Suprapubic skin (tissue), 4 donors: ENCODE results near the gene LGI1.

ENCODE experiments used
- EP300 ChIP-seq: sonication (generic); formaldehyde crosslinking; IDR thresholded peaks from one replicate; pipeline ENCODE4 v1.6.1; 2017; ENCODE audit warnings: antibody characterized with exemption
- POLR2A ChIP-seq, 2 donors: fragments of 450-650 bp; IDR thresholded peaks; one replicate each; pipeline ENCODE4 v1.6.1; 2017; ENCODE audit warnings: antibody characterized with exemption in 2 of 2, mild to moderate bottlenecking in 2 of 2, moderate library complexity in 2 of 2
- POLR2AphosphoS5 ChIP-seq, 3 donors: sonication (generic); formaldehyde crosslinking; IDR thresholded peaks; one replicate each; pipeline ENCODE4 v1.6.1; 2017; ENCODE audit warnings: antibody characterized with exemption in 3 of 3
- TF ChIP-seq, protein P1 (sequence below), 2 donors: fragments of 200-600 bp in 1 of 2; fragments of 450-650 bp in 1 of 2; sonication (generic) in 1 of 2; IDR thresholded peaks; one replicate each; pipeline ENCODE4 v1.5.1; 2016 to 2019; ENCODE audit warnings: antibody characterized with exemption in 2 of 2, mild to moderate bottlenecking in 1 of 2, moderate library complexity in 1 of 2

DNA sequence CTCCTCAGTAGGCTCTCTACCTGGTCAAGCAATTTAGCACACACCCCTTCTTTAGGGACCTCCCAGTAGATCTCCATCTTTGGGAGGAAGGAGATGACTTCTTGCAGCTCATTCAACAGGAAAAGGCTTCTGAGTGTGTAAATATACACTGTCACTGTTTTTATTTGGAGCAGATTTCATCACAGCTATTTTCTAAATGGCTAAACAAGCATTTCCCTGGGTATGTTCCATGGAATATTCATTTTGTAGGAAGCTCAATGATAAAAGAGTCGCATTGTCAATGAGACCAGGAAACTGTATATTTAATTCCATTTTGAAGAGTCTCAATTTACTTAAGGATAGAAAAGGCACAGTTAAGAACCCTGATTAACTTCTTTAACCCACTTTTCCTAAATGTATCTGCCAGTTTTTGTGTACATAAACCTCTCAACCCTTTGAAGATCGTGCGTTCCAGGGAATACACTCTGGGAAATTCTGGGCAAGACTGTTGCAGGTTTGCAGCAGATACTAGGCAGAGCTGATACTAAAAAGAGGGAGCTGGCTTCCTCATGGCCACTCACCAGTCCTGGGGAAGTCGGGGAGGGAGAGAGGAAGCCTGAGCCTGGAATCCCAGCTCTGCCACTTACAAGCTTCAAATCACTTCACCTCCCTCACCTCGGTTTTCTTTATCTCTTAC, 10.1 kb downstream of the LGI1 start:
- TF ChIP-seq POLR2A (IDR thresholded peaks at IDR 0.05), result no peak
- TF ChIP-seq EP300, result no peak
- TF ChIP-seq, protein P1, sequence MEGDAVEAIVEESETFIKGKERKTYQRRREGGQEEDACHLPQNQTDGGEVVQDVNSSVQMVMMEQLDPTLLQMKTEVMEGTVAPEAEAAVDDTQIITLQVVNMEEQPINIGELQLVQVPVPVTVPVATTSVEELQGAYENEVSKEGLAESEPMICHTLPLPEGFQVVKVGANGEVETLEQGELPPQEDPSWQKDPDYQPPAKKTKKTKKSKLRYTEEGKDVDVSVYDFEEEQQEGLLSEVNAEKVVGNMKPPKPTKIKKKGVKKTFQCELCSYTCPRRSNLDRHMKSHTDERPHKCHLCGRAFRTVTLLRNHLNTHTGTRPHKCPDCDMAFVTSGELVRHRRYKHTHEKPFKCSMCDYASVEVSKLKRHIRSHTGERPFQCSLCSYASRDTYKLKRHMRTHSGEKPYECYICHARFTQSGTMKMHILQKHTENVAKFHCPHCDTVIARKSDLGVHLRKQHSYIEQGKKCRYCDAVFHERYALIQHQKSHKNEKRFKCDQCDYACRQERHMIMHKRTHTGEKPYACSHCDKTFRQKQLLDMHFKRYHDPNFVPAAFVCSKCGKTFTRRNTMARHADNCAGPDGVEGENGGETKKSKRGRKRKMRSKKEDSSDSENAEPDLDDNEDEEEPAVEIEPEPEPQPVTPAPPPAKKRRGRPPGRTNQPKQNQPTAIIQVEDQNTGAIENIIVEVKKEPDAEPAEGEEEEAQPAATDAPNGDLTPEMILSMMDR (IDR thresholded peaks at IDR 0.05), result no peak
- no peak for TF ChIP-seq POLR2AphosphoS5 (IDR thresholded peaks at IDR 0.05)
